Breast epithelium (tissue), 3 donors: Measurements from ENCODE around the gene TRPC4AP.

ENCODE experiments used
- POLR2AphosphoS5 ChIP-seq, 3 donors: sonication (generic); formaldehyde crosslinking; IDR thresholded peaks; one replicate each; pipeline ENCODE4 v1.6.1; 2017; ENCODE audit warnings: antibody characterized with exemption in 3 of 3
- TF ChIP-seq, protein P1 (sequence below), 3 donors: fragments of 450-650 bp; IDR thresholded peaks; one replicate each; pipeline ENCODE4 v1.5.1; 2016 to 2017; ENCODE audit warnings: antibody characterized with exemption in 3 of 3, mild to moderate bottlenecking in 3 of 3, moderate library complexity in 3 of 3

DNA sequence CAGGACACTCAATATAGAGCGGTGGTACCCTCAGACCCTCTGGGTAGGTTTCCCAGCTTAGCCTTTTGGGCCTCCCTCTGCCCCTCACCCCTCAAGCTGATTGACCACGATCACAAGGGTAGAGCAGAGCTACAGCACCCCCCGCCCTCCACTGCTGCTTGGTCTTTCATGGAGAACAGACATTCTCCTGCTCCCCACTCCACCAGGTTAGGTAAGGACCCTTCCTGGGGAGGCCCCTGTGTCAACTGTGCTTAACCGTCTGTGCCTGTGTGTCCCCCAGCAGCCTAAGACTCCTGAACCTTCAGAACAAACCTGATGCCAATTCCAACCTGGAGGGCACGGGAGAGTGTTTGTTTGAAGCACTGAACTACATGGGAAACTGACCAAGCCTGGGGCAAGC, 125.2 kb downstream of the TRPC4AP start:
- TF ChIP-seq, protein P1, sequence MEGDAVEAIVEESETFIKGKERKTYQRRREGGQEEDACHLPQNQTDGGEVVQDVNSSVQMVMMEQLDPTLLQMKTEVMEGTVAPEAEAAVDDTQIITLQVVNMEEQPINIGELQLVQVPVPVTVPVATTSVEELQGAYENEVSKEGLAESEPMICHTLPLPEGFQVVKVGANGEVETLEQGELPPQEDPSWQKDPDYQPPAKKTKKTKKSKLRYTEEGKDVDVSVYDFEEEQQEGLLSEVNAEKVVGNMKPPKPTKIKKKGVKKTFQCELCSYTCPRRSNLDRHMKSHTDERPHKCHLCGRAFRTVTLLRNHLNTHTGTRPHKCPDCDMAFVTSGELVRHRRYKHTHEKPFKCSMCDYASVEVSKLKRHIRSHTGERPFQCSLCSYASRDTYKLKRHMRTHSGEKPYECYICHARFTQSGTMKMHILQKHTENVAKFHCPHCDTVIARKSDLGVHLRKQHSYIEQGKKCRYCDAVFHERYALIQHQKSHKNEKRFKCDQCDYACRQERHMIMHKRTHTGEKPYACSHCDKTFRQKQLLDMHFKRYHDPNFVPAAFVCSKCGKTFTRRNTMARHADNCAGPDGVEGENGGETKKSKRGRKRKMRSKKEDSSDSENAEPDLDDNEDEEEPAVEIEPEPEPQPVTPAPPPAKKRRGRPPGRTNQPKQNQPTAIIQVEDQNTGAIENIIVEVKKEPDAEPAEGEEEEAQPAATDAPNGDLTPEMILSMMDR (IDR thresholded peaks at IDR 0.05) = no peak
- no peak for TF ChIP-seq POLR2AphosphoS5 (IDR thresholded peaks at IDR 0.05)
